A549 (cell line): ENCODE results near the gene CD9. TPM values are rescaled to one million over a fixed set of nuclear protein-coding genes. Genes with fewer than 3 reads are reported as not detected.

Source experiments
- ATAC-seq, 2 experiments: fragments of 200-7000 bp in 1 of 2; fragments of >200 bp in 1 of 2; cut with Nextera tagmentation in 1 of 2; cut with Tn5 transposase in 1 of 2; 3 replicates each; pipeline versions ENCODE4 v1.8.0 to v1.9.1; 2018 to 2020; ENCODE audit warnings: mild to moderate bottlenecking in 1 of 2, moderate library complexity in 1 of 2
- CTCF ChIA-PET: fragments of 300-600 bp; sonication (Branson Sonifier 250); formaldehyde crosslinking; extraction: SDS; loops from one replicate; lab custom pipeline; 2021; ENCODE audit warnings: antibody characterized with exemption, inconsistent platforms; lab: Yijun Ruan, JAX
- POLR2A ChIA-PET: fragments of 350-600 bp; formaldehyde crosslinking; extraction: SDS; loops from one replicate; lab custom pipeline; 2021; ENCODE audit warnings: antibody characterized with exemption, inconsistent platforms; lab: Yijun Ruan, JAX
- DNase-seq, 2 experiments: peaks; one replicate each; pipeline versions ENCODE4 v3.0.0 to v3.0.0-alpha.2; 2011 to 2016; ENCODE audit warnings: low read depth in 1 of 2, low spot score in 1 of 2
- FAIRE-seq: peaks from 2 replicates; lab custom pipeline; 2011; peaks lifted over from hg19 to GRCh38; lab: Jason Lieb, UNC
- H3K27ac ChIP-seq, 2 experiments: fragments of >200 bp; sonication (Bioruptor Twin); formaldehyde crosslinking; 3 replicates each; pipeline ENCODE4 v1.5.1; 2016 to 2017
- H3K4me1 ChIP-seq: fragments of >200 bp; sonication (Bioruptor Twin); formaldehyde crosslinking; 3 replicates; pipeline ENCODE4 v1.6.1; 2016
- H3K4me2 ChIP-seq: fragments of >200 bp; sonication (Bioruptor Twin); formaldehyde crosslinking; 3 replicates; pipeline ENCODE4 v1.6.1; 2016
- H3K4me3 ChIP-seq: fragments of >200 bp; sonication (Bioruptor Twin); formaldehyde crosslinking; 3 replicates; pipeline ENCODE4 v1.5.1; 2016
- H3K9me3 ChIP-seq: fragments of >200 bp; sonication (Bioruptor Twin); formaldehyde crosslinking; 3 replicates; pipeline ENCODE4 v1.6.1; 2016
- BCL3 ChIP-seq: fragments of >200 bp; sonication (Bioruptor Twin); formaldehyde crosslinking; IDR thresholded peaks from 3 replicates; pipeline ENCODE4 v1.6.1; 2016
- BHLHE40 ChIP-seq: IDR thresholded peaks from 2 replicates; pipeline ENCODE4 v1.6.1; 2012; ENCODE audit warnings: low read depth, low read length, inconsistent platforms
- CBX8 ChIP-seq: fragments of 200-600 bp; sonication (generic); IDR thresholded peaks from 2 replicates; pipeline ENCODE4 v1.6.1; 2016
- E2F6 ChIP-seq: IDR thresholded peaks from 2 replicates; pipeline ENCODE4 v1.6.1; 2012; ENCODE audit warnings: low read depth, borderline replicate concordance
- ELK1 ChIP-seq: fragments of 150-350 bp; IDR thresholded peaks from 2 replicates; pipeline ENCODE4 v1.6.1; 2014; ENCODE audit warnings: low read depth, mild to moderate bottlenecking, low read length
- ESRRA ChIP-seq: fragments of 150-350 bp; IDR thresholded peaks from 2 replicates; pipeline ENCODE4 v1.6.1; 2014; ENCODE audit warnings: mild to moderate bottlenecking, low read length, borderline replicate concordance
- FOXS1 ChIP-seq: fragments of 250-450 bp; sonication (Bioruptor Pico); IDR thresholded peaks from 2 replicates; pipeline ENCODE4 v1.5.0; 2020; ENCODE audit warnings: mild to moderate bottlenecking, moderate library complexity
- HDAC2 ChIP-seq: fragments of 200-600 bp; sonication (generic); IDR thresholded peaks from 2 replicates; pipeline ENCODE4 v1.6.1; 2016
- HMGXB4 ChIP-seq: fragments of 250-450 bp; sonication (Bioruptor Pico); IDR thresholded peaks from 2 replicates; pipeline ENCODE4 v1.5.0; 2021; ENCODE audit warnings: mild to moderate bottlenecking, moderate library complexity, borderline replicate concordance
- HOXA7 ChIP-seq: fragments of 250-450 bp; sonication (Bioruptor Pico); IDR thresholded peaks from 2 replicates; pipeline ENCODE4 v1.5.0; 2020; ENCODE audit warnings: mild to moderate bottlenecking, moderate library complexity
- HOXB13 ChIP-seq: fragments of 250-450 bp; sonication (Bioruptor Pico); IDR thresholded peaks from 2 replicates; pipeline ENCODE4 v1.5.0; 2020; ENCODE audit warnings: low read depth, mild to moderate bottlenecking, moderate library complexity
- KDM1A ChIP-seq: fragments of 200-600 bp; sonication (generic); IDR thresholded peaks from 2 replicates; pipeline ENCODE4 v1.6.1; 2016; ENCODE audit warnings: low read depth, mild to moderate bottlenecking
- MAZ ChIP-seq: fragments of 150-350 bp; IDR thresholded peaks from 2 replicates; pipeline ENCODE4 v1.6.1; 2014; ENCODE audit warnings: antibody characterized with exemption, low read depth, low read length, borderline replicate concordance
- REST ChIP-seq: fragments of 200-600 bp; sonication (generic); IDR thresholded peaks from 2 replicates; pipeline ENCODE4 v1.6.1; 2016; ENCODE audit warnings: antibody characterized with exemption, mild to moderate bottlenecking, moderate library complexity
- RFX5 ChIP-seq: fragments of 450-650 bp; IDR thresholded peaks from 2 replicates; pipeline ENCODE4 v1.7.1; 2014; ENCODE audit warnings: antibody characterized with exemption, mild to moderate bottlenecking, moderate library complexity
- ZC3H11A ChIP-seq: fragments of 450-650 bp; IDR thresholded peaks from 2 replicates; pipeline ENCODE4 v1.6.1; 2014; ENCODE audit warnings: antibody characterized with exemption, mild to moderate bottlenecking
- WGBS: methylation state at CpG from one replicate; pipeline ENCODE4 v1.1.6; 2017; ENCODE audit errors: missing lambda C conversion rate; 5-methylcytosine and 5-hydroxymethylcytosine counted together
- polyA plus RNA-seq, 4 experiments: library from polyadenylated mRNA; depleted of rRNA in 3 of 4; stranded (reverse); fragments of >200 nt; fragmentation: RNase III in 1 of 4; extraction: RNeasy Plus Mini Kit Qiagen cat#74134 plus additional on column Dnase treatment in 1 of 4; gene quantifications; 2 replicates in 3 of 4; 3 replicates in 1 of 4; pipeline ENCODE4 v1.2.3, GENCODE V29; 2011 to 2017

Gene CD9
- polyA plus RNA-seq, 2 of the 4 experiments (the other 2 are of a cell fraction) = 116 to 185 TPM

DNA sequence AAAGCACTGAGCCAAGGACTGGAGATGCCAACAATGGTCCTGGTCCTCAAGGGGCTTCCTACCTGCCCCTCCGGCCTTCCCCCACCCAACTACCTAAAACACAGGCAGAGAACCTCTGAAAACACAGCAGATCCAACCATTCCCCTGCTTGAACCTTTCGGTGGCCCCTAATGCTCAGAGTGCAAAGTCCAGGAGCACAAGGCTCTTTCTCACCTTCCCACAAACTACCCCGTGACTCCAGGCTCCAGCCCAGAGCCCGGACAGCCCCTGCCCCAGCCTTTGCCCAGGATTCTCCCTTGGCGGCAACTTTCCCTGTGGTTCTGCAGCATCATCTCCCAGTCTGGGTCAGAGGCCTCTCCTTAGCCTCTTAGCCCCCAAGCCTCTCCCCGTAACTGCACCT, 1.6 kb upstream of the CD9 start:
- no peak for ATAC-seq
- H3K4me1 ChIP-seq = peaks cover 29% of the 10 kb centered on the region
- no peak for DNase-seq
- FAIRE-seq = no peak
- no peak overlapping the region for H3K4me2 ChIP-seq
- no peak overlapping the region for H3K4me3 ChIP-seq
- ChIA-PET POLR2A (no interaction called here), CTCF (interaction anchor here (1.2 to 32.3 kb wide), 3 partner anchors 18 to 86 kb away, joined by 3 to 529 read pairs (median 223); no protein-coding TSS in a partner anchor)
- 96% methylated on average over 6 of the region's 6 CpGs for WGBS
- H3K9me3 ChIP-seq = no peaks in the 10 kb centered on the region
- peak overlapping the region in 1 of 2 experiments; percentile 10; a peak in 1 of 6 replicates for H3K27ac ChIP-seq
- TF ChIP-seq HOXA7 (CRISPR knock-in tag) (no peak), HOXB13 (CRISPR knock-in tag) (no peak), ESRRA (no peak), RFX5 (no peak), MAZ (no peak), ELK1 (no peak), FOXS1 (CRISPR knock-in tag) (no peak), KDM1A (no peak), HDAC2 (no peak), REST (no peak), BCL3 (no peak), CBX8 (no peak), HMGXB4 (CRISPR knock-in tag) (no peak), E2F6 (no peak), ZC3H11A (no peak)

DNA sequence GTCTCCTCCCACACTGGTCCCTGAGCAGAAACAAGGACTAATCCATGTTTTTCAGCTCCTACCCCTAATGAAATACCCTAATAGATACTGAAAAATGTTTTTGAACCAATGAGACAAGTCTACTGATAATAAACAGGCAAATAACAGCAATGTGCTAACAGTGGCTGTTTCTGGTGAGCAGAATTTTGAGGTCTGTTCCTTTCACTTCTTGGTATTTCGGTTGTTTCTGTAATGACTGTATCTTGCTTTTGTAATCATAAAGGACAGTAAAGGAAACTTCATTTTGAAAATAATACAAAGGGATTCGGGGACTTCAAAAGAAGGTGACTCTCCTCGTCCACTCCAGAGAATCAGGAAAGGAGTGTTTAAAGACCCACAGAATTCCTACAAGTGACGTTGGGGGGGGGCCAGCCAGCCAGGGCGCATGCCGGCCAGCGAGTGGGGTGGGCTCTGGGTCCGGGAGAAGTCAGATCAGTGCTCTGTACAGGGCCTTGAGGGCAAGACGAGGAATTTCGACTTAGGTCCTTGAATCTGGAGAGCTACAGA, 1.1 kb upstream of the CD9 start:
- DNase-seq (no peak), ATAC-seq (no peak), FAIRE-seq (no peak)
- Histone ChIP-seq H3K4me1 (peaks cover 29% of the 10 kb centered on the region), H3K4me3 (no peak overlapping the region), H3K9me3 (no peaks in the 10 kb centered on the region), H3K27ac (peak overlapping the region; percentile 73 to 87; a peak in 5 of 6 replicates), H3K4me2 (peak overlapping the region; percentile 93)
- WGBS = 93% methylated on average over 10 of the region's 10 CpGs
- ChIA-PET CTCF (interaction anchor here (0.6 to 32.3 kb wide), 5 partner anchors 10 to 211 kb away, joined by 3 to 529 read pairs (median 14); no protein-coding TSS in a partner anchor), POLR2A (no interaction called here)
- TF ChIP-seq HDAC2 = no peak
- no peak for TF ChIP-seq BHLHE40
